ENCODE results near the gene NRXN3.

The NRXN3 gene

DNA sequence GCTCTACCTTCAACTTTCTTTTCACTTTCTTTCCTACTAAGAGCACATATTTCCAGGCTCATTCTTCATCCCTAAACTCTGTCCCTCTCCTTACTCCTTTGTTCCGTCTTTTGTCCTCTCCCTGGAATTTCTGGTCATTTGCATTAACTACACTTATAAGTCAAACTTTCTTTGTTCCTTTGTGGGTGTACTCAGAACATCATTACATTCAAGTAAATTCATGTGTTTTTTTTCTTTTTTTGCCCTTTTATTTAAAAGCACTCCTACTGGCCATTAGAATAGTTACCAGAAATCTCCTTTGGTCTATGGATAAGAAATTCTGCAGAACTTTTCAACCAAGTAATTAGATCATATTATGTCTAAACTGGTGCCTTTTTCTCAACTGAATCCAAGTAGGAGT lies 1238.5 kb downstream of the NRXN3 start:
- no peak for DNase-seq

DNA sequence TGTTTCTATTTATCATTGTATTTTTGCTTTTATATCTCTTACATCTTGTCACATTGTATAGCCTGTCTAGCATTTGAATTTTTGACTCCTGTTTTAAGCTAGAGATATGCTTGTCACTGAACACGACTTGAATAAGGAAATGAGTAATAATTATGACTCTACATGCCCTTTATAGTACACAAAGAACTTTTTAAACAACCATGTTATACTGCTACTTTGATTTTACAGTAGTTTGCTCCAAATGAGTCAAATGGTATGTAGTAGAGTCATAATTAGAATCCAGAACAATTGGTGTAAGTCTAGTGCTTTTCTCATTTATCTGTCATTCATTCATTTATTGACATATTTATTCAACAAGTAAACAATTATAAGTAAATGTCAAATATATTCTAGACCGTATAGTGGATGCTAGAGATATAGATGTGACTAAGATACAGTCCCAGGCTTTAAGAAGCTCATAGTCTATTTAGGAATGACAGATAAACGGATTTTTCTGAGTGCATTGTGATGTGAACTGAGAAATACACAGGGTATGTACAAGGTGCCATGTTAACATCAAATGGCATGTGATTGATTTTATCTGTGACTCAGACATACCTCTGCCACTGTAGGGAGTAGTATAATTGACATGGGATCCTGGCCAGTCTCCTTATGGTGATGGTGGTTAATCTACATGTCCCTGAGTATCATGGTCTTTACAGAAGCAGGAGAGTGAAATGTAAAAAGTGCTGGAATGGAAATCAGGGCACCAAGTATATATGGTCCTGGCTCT lies 1241.4 kb downstream of the NRXN3 start:
- DNase-seq: no peak

DNA sequence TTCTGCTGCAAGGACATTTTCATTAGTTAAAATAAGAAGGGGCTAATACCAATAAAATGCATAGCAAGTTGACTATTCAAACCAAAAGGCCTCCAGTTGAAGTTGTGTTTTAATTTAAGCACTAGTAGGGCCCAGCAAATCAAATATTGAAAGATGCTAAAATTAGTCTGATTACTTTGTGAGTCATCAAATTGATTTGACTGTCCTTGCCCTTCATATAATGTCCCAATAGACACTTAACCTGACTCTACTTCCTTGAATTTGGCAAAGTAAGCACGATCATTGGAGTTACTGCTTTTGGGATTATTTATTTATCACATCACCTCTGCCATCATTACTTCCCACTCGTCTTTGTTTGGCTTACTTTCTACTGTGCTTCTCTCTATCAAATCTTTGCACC lies 1242.6 kb downstream of the NRXN3 start:
- no peak for DNase-seq

DNA sequence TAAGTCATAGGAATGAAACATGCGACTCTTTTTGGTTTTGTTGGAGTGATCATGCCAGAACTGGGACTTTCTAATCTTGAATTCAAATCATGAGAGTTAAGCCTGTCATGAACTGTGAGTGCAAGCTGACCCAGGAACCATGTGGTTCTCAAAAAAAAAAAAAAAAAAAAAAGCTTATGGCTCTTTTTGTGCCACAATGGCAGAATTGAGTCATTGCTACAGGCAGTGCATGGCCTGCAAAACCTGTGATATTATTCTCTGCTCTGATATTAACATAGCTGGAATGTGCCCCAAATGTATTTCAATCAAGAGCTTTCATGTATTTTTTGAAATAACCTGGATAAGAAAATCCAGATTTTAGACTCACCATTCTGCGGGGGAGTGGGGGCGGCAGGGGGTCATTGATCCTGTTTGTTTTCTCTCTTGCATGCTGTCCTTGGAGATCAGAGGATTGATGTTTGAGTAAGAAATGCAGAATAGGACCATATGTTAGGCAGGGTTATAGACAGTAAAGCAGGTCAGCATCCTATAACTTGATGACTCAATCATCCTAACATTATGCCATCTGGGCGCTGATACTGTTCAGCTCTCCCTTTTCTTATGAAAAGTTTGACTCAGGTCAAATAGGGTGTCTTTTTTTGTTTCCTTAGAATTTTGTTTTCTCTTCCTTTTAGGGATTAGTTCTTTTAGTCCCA lies 1243.7 kb downstream of the NRXN3 start:
- no peak for DNase-seq

DNA sequence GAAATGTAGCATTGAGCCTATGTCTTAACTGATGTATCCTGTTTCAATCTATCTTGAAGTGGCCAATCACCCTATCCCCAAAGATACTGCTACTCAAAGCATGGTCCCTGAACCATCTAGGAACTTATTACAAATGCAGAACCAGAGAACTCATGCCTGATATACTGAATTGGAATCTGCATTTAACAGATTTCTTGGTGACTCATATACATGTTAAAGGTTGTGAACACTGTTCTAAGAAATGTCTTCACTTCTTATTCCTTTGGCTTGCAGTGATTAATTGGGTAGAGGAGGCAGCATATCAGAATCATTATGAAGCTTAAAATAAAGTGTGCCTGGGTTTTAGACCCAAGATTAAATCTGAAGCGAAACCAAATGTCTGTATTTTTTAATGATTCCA lies 1245.6 kb downstream of the NRXN3 start:
- DNase-seq: no peak

DNA sequence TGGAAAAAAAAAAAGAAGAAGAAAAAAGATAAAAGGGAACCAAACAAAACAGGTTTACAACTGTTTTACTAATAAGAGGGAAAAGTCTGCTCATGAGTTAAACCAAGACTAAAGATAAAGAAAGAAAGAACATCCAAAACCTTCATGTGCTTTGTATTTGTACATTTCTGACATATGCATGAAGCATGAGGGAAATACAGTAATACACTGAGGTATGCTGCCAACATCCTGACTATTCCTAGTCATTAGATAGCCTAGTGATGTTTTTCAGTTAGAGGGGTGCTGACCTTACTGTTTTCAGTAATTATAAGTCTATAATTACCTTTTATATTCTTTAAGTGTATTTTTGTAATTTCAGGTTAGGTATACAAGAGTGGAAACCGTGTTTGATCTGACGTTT lies 1247.8 kb downstream of the NRXN3 start:
- DNase-seq: no peak

DNA sequence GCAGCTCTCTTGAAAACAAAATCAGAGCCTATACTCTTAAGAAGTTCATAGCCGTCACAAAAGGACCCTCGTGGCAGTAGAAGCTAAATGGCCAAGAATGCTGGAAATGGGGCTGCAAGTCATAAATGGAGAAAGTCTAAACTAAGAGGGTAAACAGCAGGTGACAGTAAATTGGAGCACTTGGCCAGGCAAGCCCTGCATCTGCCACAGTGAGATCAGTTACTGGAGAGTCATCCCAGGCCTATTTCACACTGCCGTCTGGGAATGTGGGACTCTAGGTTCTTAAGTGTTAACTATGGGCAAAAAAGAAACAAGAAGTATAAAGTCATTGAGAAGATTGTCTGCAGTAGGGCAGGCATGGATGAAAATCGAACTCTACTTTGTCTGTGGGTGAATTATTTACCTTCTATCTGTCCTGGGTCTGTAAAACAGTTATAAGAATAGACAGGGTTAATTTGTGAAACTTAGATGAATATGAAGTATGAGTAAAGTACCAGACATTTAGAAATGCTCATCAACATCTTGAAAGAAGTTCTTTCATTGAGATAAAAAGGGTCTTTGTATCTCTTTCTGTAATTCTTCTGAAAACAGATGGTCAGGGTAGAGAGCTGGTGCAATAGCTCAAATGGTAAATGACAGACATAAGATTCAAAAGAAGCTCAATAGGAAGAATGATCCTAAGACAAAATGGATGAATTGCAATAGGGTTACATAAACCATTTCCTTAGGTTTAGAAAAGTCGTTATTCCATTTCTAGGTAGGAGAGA lies 1248.7 kb downstream of the NRXN3 start:
- no peak for DNase-seq

DNA sequence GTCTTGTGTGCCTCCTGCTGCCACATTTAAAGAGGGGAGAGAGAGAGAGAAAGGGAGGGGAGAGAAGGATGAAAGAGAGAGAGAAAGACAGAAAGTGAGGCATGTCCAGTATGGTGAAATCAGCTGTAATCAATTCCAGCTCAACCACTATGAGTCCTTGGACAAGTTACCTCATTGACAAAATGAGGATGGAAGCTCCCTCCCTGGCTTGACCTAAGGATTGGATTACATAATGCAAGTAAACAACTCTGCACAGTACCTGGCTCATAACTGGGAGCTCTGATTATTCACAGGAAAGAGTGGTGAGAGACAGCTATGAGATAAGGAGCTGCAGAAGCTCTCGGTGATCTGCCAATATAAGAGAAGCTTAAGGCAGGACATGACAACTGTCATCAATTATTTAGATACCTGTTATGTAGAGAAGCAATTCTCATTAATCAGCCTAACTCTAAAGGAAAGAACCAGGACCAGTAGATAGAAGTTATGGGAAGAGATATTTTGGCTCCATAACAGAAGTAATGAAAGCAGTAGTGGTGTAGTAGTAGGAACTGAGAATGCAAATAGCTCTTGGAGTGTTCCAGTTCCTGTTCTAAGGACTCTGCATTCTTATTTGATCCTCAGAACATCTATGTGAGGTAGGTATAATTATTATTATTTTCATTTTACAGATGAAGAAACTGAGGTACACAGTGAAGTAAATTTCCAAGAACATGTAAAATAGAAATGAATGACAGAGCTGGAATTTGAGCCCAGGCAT lies 1249.6 kb downstream of the NRXN3 start:
- no peak for DNase-seq

DNA sequence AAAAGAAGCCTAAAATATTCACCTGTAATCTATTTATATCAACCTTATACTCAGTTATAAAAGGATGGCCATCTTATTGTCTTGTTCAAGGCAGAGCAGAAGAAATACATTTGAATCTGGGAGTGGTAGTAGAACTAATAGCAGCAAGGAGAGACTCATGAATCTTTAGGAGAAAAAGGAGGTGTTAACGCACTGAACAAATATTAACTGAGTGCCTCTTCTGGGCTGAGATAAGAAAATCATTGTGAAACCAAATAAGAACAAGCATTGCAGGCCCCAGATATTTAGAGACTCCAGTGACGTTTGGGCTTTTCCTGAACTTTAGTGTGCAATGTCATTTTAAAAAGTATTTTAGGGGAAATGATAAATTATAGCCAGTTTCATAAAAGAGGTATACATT lies 1250.6 kb downstream of the NRXN3 start:
- DNase-seq: no peak

DNA sequence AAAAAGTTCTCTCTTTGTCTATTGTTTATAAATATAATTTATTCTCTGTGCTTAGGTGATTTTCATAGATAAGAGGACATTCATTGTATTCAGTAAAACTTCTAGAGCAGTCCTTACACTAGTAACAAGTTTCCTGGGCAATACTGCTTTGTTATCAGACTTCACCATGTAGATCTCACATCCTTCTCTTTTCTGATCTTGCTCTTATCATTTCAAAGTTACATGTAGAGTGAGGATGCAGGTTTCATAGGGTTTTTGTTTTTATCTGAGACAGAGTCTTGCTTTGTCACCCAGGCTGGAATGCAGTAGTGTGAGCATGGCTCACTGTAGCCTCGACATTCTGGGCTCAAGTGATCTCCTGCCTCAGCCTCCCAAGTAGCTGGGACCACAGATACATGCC lies 1251.6 kb downstream of the NRXN3 start:
- no peak for DNase-seq

DNA sequence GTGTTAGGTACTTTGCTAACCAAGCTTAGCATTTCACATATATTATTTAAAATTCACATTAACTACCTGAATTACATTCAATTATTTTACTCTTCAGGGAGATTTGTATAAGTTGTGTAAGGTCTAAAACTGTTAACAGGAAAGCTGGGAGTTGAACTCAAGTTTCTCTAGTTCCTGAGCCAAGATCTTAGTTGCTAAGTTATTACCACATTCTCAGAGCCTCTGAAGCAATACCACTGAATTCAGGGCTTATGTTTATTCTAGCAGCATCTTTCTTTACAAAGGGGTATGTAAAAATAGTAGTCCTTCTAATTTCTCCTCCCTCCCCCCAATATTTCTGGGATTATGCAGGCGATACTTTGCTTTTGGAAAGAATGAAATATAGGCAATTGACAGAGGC lies 1254.3 kb downstream of the NRXN3 start:
- DNase-seq: no peak

DNA sequence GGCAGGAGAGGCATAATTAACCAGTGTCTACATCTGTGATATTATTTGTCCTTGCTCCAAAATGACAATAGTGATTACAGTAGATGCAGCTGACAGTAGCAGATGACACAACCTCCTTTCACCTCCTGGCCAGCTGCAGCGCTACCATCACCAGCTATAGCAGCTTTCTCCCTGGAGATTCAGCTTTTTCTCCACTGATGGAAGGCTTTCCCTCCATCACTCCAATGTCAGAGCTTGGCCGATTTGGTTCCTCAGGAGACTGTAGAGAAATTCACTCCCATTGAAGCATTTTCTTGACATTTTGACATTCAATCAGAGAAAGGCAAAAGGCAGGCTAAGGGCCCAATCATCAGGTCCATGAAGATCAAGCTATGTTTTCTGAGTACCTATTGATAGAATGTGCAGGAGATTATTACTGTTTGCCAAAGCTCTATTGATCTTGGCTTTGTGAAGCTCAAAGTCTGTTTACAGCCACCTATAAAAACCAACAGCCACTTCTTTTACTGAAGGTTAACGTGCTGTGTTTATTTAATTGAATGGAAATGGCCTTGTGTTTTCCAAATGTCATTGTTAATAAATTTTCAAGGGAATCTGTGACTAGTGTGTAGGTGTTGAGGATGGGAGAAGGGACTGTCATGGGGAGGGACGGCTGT lies 1256.1 kb downstream of the NRXN3 start:
- DNase-seq: no peak

DNA sequence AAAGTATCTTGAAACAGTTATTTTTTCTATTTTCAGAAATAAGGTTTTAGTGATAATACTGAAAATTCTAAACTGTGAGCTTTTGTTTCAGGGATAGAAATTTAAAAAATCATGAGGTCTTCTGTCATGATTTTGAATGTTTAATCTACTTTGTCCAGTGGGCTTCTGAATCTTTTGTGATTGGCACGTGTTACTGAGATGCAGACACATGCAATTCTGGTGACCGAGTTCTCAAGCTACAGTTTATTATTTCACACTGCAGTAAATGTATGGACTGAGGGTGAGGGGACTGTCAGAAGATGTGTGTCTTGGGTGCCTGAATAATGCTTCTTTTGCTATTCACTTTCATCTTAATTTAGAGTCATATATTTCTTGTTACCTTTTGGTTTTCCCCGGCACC lies 1262.5 kb downstream of the NRXN3 start:
- DNase-seq: no peak

DNA sequence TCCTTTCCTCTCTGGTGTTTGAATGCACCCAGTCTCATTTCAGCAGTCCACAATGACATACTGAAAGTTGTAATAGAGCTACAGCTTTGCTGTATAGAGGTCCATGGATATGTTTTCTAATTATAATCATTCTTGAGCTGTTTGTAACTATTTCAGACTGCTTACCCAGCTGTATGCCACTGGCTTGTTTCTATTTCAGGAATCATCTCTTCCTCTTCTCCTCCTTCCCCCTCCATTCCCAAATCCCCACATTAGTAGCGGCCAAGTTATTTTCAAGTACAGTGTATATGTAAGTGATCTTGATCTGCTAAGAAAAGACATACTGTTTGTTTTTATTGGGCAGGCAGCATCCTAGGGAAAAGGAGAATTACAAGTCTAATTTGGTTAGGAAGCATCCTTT lies 1266.2 kb downstream of the NRXN3 start:
- DNase-seq: no peak

DNA sequence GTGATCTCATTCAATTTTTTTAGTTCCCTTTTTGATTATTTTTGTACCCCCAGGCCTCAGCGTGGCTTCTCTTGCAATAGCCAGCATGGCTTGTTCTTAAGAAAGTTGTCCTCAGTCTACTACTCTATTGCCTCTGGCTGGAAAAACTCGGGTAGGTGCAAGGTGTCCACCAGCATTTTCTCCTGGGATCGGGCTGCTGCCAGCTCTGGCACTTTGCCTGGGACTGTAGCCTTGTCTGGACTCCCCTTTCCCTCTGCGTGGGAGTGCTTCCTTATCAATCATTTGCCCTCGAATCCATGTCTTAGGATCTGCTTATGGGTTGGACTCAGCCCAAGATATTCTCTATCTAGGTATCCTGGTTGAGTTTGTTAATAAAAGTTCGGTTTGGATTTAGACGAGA lies 1267.8 kb downstream of the NRXN3 start:
- DNase-seq: no peak

DNA sequence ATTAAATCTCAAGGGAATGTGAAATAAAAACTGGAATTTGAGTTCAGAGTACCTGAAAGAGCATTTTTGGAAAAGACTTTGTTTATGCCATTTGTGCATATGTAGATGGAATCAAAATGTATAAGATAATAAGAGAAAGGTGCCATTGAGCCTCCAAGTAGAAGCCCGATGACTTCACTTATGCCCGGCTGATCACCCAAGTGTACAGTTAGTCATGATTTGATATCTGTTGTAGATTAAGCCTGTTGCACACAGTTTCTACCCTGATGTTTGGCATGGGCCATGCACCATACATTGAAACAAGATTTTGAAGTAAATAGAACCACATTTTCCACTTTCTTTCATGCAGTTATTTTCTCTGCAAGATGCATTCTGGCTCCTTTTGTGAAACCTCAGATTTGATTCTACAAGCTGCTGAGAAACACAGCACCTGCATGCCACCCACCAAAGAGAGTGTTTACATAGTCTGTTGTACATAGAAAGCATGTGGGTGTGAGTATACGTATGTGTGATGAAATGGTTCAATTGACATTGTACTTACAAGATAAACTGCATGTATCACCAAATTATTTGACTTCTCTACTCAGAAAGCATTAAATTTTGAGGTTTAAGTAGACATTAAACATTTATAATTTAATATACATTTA lies 1268.6 kb downstream of the NRXN3 start:
- no peak for DNase-seq

DNA sequence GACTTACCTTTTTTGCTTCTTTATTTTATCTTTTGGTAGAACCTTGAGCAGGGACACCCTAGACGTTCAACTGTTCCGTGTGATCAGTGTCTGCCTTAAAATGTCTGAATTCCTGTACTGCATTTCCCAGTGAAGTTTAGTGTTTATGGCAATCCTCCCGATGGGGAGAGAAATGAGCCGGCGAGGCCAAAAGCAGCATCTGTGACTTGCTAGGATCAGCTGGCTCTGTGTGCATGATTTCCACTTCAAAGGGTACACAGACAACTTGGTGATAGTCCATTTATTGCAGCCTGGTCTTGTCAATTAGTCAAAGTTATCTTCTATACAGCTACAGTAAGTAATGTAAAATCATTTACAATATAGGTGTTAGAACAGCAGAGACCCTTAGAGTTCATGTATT lies 1272.6 kb downstream of the NRXN3 start:
- DNase-seq: no peak

DNA sequence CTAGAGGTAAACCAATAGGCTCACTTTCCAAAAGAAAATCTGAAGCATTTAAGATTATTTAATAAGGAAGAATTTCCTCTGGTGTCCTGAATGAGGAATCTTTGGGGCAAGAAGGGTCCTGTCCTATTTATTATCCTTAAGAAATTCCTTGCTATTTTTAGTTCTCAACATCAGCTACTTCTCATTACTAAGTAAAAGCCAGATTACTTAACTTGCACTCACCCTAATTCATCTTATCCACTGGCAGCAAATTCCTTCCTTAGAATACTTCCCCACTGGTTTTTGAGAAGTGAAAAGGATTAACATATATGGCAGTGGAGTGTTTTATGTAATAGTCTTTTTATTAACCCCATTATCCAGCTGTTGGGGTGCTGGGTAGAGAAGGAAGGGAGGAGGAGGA lies 1273.4 kb downstream of the NRXN3 start:
- DNase-seq: no peak

DNA sequence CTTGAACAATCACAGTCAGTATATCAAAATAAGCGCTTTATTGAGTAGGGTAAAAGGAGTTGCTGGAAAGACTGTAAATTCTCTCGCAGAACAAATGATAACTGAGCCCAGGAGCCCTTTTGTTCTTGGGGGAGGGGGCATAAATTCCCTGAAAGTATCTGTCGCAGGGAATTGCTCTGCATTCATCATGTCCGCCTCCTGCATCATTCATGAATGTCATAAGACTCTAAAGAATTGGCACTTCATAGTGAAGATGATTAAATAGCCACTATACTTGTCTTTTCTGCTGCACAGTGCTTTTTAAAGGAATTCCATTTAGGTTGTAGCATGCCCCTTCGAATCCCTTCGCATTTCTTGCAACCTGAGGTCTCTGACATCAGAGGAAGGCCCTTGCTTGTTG lies 1278.8 kb downstream of the NRXN3 start:
- DNase-seq: no peak

DNA sequence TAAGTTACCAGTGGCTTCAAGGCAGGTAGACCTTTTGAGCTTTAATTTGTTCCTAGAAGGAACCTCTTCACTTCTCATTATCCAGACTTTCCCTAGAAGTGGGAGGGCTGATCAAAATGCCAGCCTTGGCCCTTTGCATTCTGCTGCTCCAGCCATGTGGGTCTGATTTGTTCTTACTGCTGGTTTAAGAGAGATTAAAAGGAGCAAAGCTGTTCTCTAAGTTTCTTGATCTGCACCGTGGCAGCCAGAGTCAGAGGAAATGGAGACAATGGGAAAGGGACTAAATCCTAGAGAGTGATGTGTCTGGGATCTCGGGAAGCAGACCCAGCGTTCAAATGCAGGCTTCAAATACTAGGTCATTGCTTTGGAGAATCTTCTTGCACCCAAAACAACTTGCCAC lies 1281.4 kb downstream of the NRXN3 start:
- no peak for DNase-seq

DNA sequence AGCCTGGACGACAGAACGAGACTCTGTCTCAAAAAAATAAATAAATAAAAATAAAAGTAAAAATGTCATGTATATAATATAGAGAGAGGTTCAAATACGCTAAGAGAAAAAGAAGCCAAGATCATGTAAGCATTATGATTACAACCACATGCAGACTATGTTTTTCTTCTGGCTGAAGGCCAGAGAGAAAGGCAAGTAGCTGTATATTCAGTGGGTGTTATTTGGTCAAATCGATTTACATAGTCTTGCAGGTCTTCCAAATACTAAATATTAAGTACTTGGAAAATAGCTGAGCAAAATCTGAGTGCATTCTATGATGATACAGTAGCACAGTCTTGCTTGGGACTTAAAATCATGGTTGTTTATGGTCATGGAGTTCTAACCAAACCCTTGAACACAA lies 1283.1 kb downstream of the NRXN3 start:
- no peak for DNase-seq

DNA sequence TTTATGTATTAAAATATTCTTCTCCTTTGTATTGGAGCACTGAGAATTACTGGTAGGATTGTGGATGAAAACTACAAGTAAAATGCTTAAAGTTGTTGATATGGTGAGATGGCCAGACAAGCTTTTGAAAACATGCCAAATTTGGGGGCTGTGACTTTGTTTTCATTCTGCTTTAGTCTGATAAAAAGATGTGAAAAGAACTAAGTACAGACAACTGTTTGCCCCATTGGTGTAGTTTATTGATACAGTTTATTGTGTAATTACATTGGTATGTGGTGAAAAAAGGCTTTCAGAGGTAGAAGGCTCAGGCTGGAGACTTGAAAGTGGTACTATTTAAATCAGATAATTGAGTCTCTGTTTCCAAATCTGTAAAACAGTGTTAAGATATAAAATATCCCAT lies 1294.3 kb downstream of the NRXN3 start:
- no peak for DNase-seq
